ENCODE measurements around the gene CFAP97. TPM values are rescaled to one million over a fixed set of nuclear protein-coding genes. Genes with fewer than 3 reads are reported as not detected.
A peak's percentile ranks its signal among the peaks of the same experiment; 100 is the strongest.

CFAP97 gene
- total and polyA plus RNA-seq, 4 experiments from 2014 or later, result 41.6 to 128 (median 82.4) TPM

DNA sequence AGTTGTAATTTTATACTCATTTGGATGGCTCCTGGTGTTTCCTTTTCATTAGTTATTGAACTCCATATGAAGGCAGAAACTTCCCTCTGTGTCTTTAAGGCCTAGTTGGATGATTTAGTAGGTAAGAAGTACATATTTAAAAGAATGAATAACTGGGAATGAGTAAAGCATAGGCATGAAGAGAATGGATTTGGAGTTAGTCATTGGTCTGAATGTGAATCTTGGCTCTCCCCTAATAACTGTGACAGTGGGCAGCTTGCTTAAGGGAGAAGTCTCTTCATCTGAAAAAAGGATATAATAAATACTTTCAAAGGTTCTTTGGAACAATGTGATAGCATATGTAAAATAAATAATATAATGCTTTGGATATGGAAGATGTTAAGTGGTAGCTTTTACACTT lies 18.8 kb upstream of the CFAP97 start:
- Mint-ChIP-seq H3K36me3 (peaks cover 0 to 6% of the 10 kb centered on the region in 2 donors), H3K9me3 (no peaks in the 10 kb centered on the region), H3K4me1 (peaks cover 14 to 33% (median 16%) of the 10 kb centered on the region in 4 donors), H3K27ac (peak overlapping the region in 2 of 7 donors; percentile 12 to 14), H3K4me3 (no peak overlapping the region), H3K27me3 (no peaks in the 10 kb centered on the region)
- no peak for DNase-seq
- Histone ChIP-seq H3K9me3 (ENCODE audit: control insufficient read depth in 1 of 2, low read length in 2 of 2) (no peaks in the 10 kb centered on the region), H3K27me3 (ENCODE audit: insufficient read depth, low read length) (no peaks in the 10 kb centered on the region), H3K4me1 (ENCODE audit: insufficient read depth, low read length) (peaks cover 5% of the 10 kb centered on the region), H3K36me3 (ENCODE audit: insufficient read depth, low read length) (no peaks in the 10 kb centered on the region), H3K27ac (ENCODE audit: low read depth, low read length) (no peak overlapping the region), H3K4me3 (ENCODE audit: low read length in 2 of 2) (no peak overlapping the region)
- ChIA-PET CTCF (ENCODE audit: partially characterized antibody) (interaction anchor here (0.9 kb wide), 1 partner anchor 37 kb away, joined by 3 read pairs; no protein-coding TSS in a partner anchor), POLR2A (ENCODE audit: partially characterized antibody) (no interaction called here)
- intact Hi-C loops (cut with micrococcal nuclease), result no loop called here

DNA sequence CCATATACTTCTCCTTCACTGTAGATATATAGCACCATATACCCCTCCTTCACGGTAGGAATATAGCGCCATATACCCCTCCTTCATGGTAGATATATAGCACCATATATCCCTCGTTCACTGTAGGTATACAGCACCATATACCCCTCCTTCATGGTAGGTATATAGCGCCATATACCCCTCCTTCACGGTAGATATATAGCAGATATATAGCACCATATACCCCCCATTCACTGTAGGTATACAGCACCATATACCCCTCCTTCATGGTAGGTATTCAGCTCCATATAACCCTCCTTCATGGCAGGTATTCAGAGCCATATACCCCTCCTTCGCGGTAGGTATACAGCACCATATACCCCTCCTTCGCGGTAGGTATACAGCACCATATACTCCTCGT lies 18.1 kb upstream of the CFAP97 start:
- Mint-ChIP-seq H3K9me3 (peaks cover 0 to 1% (median 0%) of the 10 kb centered on the region in 8 donors), H3K36me3 (peaks cover 0 to 6% of the 10 kb centered on the region in 2 donors), H3K27ac (peak overlapping the region in 1 of 7 donors; percentile 12), H3K4me3 (no peak overlapping the region), H3K27me3 (no peaks in the 10 kb centered on the region), H3K4me1 (peaks cover 15 to 33% (median 20%) of the 10 kb centered on the region in 4 donors)
- Histone ChIP-seq H3K27me3 (ENCODE audit: insufficient read depth, low read length) (no peaks in the 10 kb centered on the region), H3K4me3 (ENCODE audit: low read length in 2 of 2) (no peak overlapping the region), H3K27ac (ENCODE audit: low read depth, low read length) (no peak overlapping the region), H3K4me1 (ENCODE audit: insufficient read depth, low read length) (peaks cover 5% of the 10 kb centered on the region), H3K36me3 (ENCODE audit: insufficient read depth, low read length) (no peaks in the 10 kb centered on the region), H3K9me3 (ENCODE audit: control insufficient read depth in 1 of 2, low read length in 2 of 2) (no peaks in the 10 kb centered on the region)
- no peak for DNase-seq
- intact Hi-C loops (cut with micrococcal nuclease), result no loop called here
- ChIA-PET POLR2A (ENCODE audit: partially characterized antibody) (no interaction called here), CTCF (ENCODE audit: partially characterized antibody) (no interaction called here)

DNA sequence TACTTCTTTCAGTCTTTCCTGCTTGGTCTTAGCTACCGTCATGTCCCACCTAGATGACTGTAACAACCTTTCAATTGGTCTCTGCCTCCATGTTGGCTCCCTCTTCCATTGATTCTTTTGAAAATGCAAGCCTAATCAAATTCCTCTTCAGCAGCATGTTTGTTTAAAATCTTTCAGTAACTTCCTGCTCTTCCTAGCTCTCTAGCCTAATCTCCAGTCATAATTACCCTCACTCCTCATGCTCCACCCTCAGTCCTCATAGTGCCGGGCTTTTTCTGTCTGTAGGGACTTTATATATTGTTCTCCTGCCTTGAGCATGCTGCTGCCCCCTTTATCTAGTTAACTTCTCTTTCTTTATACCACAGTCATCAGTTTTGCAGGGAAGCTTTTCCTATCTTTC lies 17.7 kb upstream of the CFAP97 start:
- no peaks in the 10 kb centered on the region for H3K27me3 Mint-ChIP-seq
- Histone ChIP-seq H3K4me3 (ENCODE audit: low read length in 2 of 2) (no peak overlapping the region), H3K27me3 (ENCODE audit: insufficient read depth, low read length) (no peaks in the 10 kb centered on the region), H3K4me1 (ENCODE audit: insufficient read depth, low read length) (peaks cover 5% of the 10 kb centered on the region), H3K9me3 (ENCODE audit: control insufficient read depth in 1 of 2, low read length in 2 of 2) (no peaks in the 10 kb centered on the region), H3K36me3 (ENCODE audit: insufficient read depth, low read length) (no peaks in the 10 kb centered on the region), H3K27ac (ENCODE audit: low read depth, low read length) (no peak overlapping the region)
- peaks cover 0 to 3% (median 0%) of the 10 kb centered on the region in 8 donors for H3K9me3 Mint-ChIP-seq
- no peak for DNase-seq
- intact Hi-C loops (cut with micrococcal nuclease), result no loop called here
- CTCF ChIA-PET (ENCODE audit: partially characterized antibody), result interaction anchor here (1.4 kb wide), 1 partner anchor 38 kb away, joined by 4 read pairs; no protein-coding TSS in a partner anchor
- H3K36me3 Mint-ChIP-seq, result peaks cover 0 to 6% of the 10 kb centered on the region in 2 donors
- H3K27ac Mint-ChIP-seq, result no peak overlapping the region
- peaks cover 17 to 33% (median 24%) of the 10 kb centered on the region in 4 donors for H3K4me1 Mint-ChIP-seq
- no peak overlapping the region for H3K4me3 Mint-ChIP-seq
- POLR2A ChIA-PET (ENCODE audit: partially characterized antibody), result no interaction called here

GRCh38 chr4:185219551-185220344 lies 15.9 kb upstream of the CFAP97 start:
- Mint-ChIP-seq H3K4me3 (no peak overlapping the region), H3K4me1 (peaks cover 18 to 26% (median 21%) of the 10 kb centered on the region in 4 donors), H3K27ac (peak overlapping the region in 4 of 7 donors; percentile 6 to 62 (median 54)), H3K27me3 (no peaks in the 10 kb centered on the region), H3K9me3 (peaks cover 0 to 3% (median 0%) of the 10 kb centered on the region in 8 donors), H3K36me3 (peaks cover 0 to 6% of the 10 kb centered on the region in 2 donors)
- peaks cover 12% of the 10 kb centered on the region for H3K4me1 ChIP-seq (ENCODE audit: insufficient read depth, low read length)
- DNase-seq, result no peak
- H3K27me3 ChIP-seq (ENCODE audit: insufficient read depth, low read length), result no peaks in the 10 kb centered on the region
- intact Hi-C loops (cut with micrococcal nuclease), result no loop called here
- ChIA-PET CTCF (ENCODE audit: partially characterized antibody) (interaction anchor here (1.4 kb wide), 1 partner anchor 36 kb away, joined by 4 read pairs; no protein-coding TSS in a partner anchor), POLR2A (ENCODE audit: partially characterized antibody) (interaction anchor here (0.7 to 1.4 kb wide), 2 partner anchors 10 to 32 kb away, joined by 3 read pairs; partner anchors contain the start of gene SNX25)
- no peaks in the 10 kb centered on the region for H3K9me3 ChIP-seq (ENCODE audit: control insufficient read depth in 1 of 2, low read length in 2 of 2)
- no peak overlapping the region for H3K27ac ChIP-seq (ENCODE audit: low read depth, low read length)
- H3K4me3 ChIP-seq (ENCODE audit: low read length in 2 of 2), result no peak overlapping the region
- no peaks in the 10 kb centered on the region for H3K36me3 ChIP-seq (ENCODE audit: insufficient read depth, low read length)

DNA sequence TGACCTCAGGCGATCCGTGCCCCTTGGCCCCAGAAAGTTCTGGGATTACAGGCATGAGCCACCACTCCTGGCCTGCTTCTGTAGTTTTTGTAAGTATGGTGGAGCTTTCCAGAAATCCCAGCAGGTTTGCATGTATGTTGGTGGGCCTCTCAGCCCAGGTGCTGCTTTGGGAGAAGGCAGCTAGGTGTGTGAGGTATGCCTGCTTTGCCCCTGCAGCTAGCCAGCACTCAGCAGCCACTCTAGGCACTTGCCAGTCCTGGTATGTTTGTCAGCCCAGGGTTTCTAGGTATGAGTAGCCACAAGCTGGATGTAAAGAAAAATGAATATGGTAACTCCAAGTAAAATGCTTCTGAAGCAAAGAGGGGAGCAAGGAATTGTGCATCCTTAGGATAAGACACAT lies 14.5 kb upstream of the CFAP97 start:
- Histone ChIP-seq H3K4me1 (ENCODE audit: insufficient read depth, low read length) (peaks cover 12% of the 10 kb centered on the region), H3K27me3 (ENCODE audit: insufficient read depth, low read length) (no peaks in the 10 kb centered on the region), H3K9me3 (ENCODE audit: control insufficient read depth in 1 of 2, low read length in 2 of 2) (no peaks in the 10 kb centered on the region), H3K36me3 (ENCODE audit: insufficient read depth, low read length) (no peaks in the 10 kb centered on the region), H3K27ac (ENCODE audit: low read depth, low read length) (no peak overlapping the region), H3K4me3 (ENCODE audit: low read length in 2 of 2) (no peak overlapping the region)
- POLR2A ChIA-PET (ENCODE audit: partially characterized antibody), result interaction anchor here (1.0 kb wide), 1 partner anchor 8 kb away, joined by 4 read pairs; no protein-coding TSS in a partner anchor
- CTCF ChIA-PET (ENCODE audit: partially characterized antibody), result no interaction called here
- Mint-ChIP-seq H3K4me1 (peaks cover 23 to 36% (median 28%) of the 10 kb centered on the region in 4 donors), H3K36me3 (peaks cover 0 to 6% of the 10 kb centered on the region in 2 donors), H3K9me3 (peaks cover 0 to 3% (median 0%) of the 10 kb centered on the region in 8 donors), H3K27me3 (no peaks in the 10 kb centered on the region), H3K4me3 (no peak overlapping the region), H3K27ac (peak overlapping the region in 2 of 7 donors; percentile 35 to 66)
- intact Hi-C loops (cut with micrococcal nuclease), result no loop called here
- no peak for DNase-seq

GRCh38 chr4:185217408-185217975 lies 13.7 kb upstream of the CFAP97 start:
- Histone ChIP-seq H3K36me3 (ENCODE audit: insufficient read depth, low read length) (no peaks in the 10 kb centered on the region), H3K4me1 (ENCODE audit: insufficient read depth, low read length) (peaks cover 12% of the 10 kb centered on the region), H3K4me3 (ENCODE audit: low read length in 2 of 2) (no peak overlapping the region), H3K27me3 (ENCODE audit: insufficient read depth, low read length) (no peaks in the 10 kb centered on the region), H3K27ac (ENCODE audit: low read depth, low read length) (no peak overlapping the region), H3K9me3 (ENCODE audit: control insufficient read depth in 1 of 2, low read length in 2 of 2) (no peaks in the 10 kb centered on the region)
- Mint-ChIP-seq H3K4me1 (peaks cover 27 to 44% (median 35%) of the 10 kb centered on the region in 4 donors), H3K27me3 (no peaks in the 10 kb centered on the region), H3K27ac (peak overlapping the region in 1 of 7 donors; percentile 5), H3K36me3 (peaks cover 0 to 6% of the 10 kb centered on the region in 2 donors), H3K9me3 (peaks cover 0 to 3% (median 0%) of the 10 kb centered on the region in 8 donors), H3K4me3 (no peak overlapping the region)
- DNase-seq, result no peak
- CTCF ChIA-PET (ENCODE audit: partially characterized antibody), result no interaction called here
- POLR2A ChIA-PET (ENCODE audit: partially characterized antibody), result interaction anchor here (0.6 kb wide), 1 partner anchor 178 kb away, joined by 3 read pairs; no protein-coding TSS in a partner anchor
- intact Hi-C loops (cut with micrococcal nuclease), result no loop called here

GRCh38 chr4:185215261-185215660 lies 11.5 kb upstream of the CFAP97 start:
- Histone ChIP-seq H3K4me3 (ENCODE audit: low read length in 2 of 2) (no peak overlapping the region), H3K9me3 (ENCODE audit: control insufficient read depth in 1 of 2, low read length in 2 of 2) (no peaks in the 10 kb centered on the region), H3K36me3 (ENCODE audit: insufficient read depth, low read length) (no peaks in the 10 kb centered on the region), H3K27ac (ENCODE audit: low read depth, low read length) (no peak overlapping the region), H3K4me1 (ENCODE audit: insufficient read depth, low read length) (peaks cover 29% of the 10 kb centered on the region), H3K27me3 (ENCODE audit: insufficient read depth, low read length) (no peaks in the 10 kb centered on the region)
- DNase-seq, result no peak
- no peaks in the 10 kb centered on the region for H3K27me3 Mint-ChIP-seq
- peaks cover 37 to 61% (median 46%) of the 10 kb centered on the region in 4 donors for H3K4me1 Mint-ChIP-seq
- H3K27ac Mint-ChIP-seq, result peak overlapping the region in 1 of 7 donors; percentile 48
- H3K36me3 Mint-ChIP-seq, result peaks cover 0 to 7% of the 10 kb centered on the region in 2 donors
- POLR2A ChIA-PET (ENCODE audit: partially characterized antibody), result no interaction called here
- CTCF ChIA-PET (ENCODE audit: partially characterized antibody), result no interaction called here
- H3K9me3 Mint-ChIP-seq, result peaks cover 0 to 3% (median 0%) of the 10 kb centered on the region in 8 donors
- H3K4me3 Mint-ChIP-seq, result no peak overlapping the region
- intact Hi-C loops (cut with micrococcal nuclease), result no loop called here
